Coronary artery (tissue), 2 donors: ENCODE results near the gene GNB4.

Experiments used
- DNase-seq: peaks from one replicate; pipeline ENCODE4 v3.0.0-alpha.2; 2017; ENCODE audit warnings: low spot score
- H3K27ac ChIP-seq, 2 donors: fragments of 200-600 bp; sonication (generic); one replicate each; pipeline ENCODE4 v1.5.1; 2016 to 2019
- H3K4me3 ChIP-seq: fragments of 200-600 bp; sonication (generic); 2 replicates; pipeline ENCODE4 v1.5.1; 2016; ENCODE audit warnings: mild to moderate bottlenecking, moderate library complexity
- TF ChIP-seq, protein P1 (sequence below): fragments of 200-600 bp; sonication (generic); IDR thresholded peaks from one replicate; pipeline ENCODE4 v1.5.1; 2019; ENCODE audit warnings: antibody characterized with exemption

GNB4 gene

GRCh38 chr3:179474480-179474879, 23.2 kb upstream of the GNB4 start:
- H3K27ac ChIP-seq, result no peak overlapping the region
- TF ChIP-seq, protein P1, sequence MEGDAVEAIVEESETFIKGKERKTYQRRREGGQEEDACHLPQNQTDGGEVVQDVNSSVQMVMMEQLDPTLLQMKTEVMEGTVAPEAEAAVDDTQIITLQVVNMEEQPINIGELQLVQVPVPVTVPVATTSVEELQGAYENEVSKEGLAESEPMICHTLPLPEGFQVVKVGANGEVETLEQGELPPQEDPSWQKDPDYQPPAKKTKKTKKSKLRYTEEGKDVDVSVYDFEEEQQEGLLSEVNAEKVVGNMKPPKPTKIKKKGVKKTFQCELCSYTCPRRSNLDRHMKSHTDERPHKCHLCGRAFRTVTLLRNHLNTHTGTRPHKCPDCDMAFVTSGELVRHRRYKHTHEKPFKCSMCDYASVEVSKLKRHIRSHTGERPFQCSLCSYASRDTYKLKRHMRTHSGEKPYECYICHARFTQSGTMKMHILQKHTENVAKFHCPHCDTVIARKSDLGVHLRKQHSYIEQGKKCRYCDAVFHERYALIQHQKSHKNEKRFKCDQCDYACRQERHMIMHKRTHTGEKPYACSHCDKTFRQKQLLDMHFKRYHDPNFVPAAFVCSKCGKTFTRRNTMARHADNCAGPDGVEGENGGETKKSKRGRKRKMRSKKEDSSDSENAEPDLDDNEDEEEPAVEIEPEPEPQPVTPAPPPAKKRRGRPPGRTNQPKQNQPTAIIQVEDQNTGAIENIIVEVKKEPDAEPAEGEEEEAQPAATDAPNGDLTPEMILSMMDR, result no peak
- no peak overlapping the region for H3K4me3 ChIP-seq
- DNase-seq, result no peak

DNA sequence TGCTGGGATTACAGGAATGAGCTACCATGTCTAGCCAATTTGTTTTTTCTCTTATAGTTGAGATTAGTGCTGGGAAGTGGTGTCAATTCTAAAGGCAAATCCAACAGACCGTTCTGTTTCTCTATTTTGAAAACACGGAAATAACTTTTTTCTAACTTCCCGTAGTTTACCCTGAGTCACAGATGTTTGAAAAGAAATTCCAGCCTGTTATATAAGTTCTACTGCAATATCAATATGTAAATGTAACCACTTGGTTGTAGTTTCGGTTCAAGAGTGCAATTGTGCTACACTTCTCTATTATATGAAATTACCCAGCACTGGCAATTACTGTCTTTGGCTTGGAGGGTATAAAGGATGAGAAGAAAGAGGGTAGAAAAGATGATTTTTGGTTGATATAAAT, 22.3 kb upstream of the GNB4 start:
- peak overlapping the region in 1 of 2 donors; percentile 18 for H3K27ac ChIP-seq
- no peak overlapping the region for H3K4me3 ChIP-seq
- no peak for DNase-seq
- TF ChIP-seq, protein P1, result no peak

DNA sequence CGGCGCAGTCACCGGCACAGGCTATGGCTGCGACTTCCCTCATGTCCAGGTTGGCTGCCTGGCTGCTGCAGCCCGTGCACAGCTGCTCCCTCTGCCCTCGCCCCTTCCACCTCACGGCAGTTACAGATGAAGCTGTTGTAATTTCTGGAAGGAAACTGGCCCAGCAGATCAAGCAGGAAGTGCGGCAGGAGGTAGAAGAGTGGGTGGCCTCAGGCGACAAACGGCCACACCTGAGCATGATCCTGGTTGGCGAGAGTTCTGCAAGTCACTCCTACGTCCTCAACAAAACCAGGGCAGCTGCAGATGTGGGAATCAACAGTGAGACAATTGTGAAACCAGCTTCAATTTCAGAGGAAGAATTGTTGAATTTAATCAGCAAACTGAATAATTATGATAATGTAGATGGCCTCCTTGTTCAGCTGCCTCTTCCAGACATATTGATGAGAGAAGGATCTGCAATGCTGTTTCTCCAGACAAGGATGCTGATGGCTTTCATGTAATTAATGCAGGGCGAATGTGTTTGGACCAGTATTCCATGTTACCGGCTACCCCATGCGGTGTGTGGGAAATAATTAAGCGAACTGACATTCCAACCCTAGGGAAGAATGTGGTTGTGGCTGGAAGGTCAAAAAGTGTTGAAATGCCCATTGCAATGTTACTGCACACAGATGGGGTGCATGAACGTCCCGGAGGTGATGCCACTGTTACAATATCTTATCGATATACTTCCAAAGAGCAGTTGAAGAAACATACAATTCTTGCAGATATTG, 13.2 kb upstream of the GNB4 start:
- Histone ChIP-seq H3K4me3 (no peak overlapping the region), H3K27ac (no peak overlapping the region)
- no peak for DNase-seq
- TF ChIP-seq, protein P1, result no peak

DNA sequence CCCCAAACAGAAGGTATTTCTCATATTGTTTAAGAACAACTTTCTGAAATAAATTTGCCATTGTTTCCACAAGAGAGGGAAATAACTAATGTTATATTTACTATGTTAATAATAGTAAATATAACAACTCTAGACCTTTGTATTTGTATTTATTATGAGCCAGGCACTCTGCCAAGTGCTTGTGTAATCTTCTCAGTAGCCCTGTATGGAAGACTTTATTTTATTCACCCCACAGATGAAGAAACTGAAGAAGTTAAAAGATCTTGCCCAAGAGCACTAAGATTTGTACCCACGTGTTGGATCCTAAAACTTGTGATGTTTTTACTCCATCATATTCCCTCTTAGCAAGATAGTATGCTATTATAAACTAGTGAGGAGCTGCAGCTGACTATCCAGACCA, 12.0 kb upstream of the GNB4 start:
- H3K4me3 ChIP-seq, result no peak overlapping the region
- DNase-seq, result no peak
- H3K27ac ChIP-seq, result no peak overlapping the region
- TF ChIP-seq, protein P1, result no peak

- Histone ChIP-seq H3K4me3 (no peak overlapping the region), H3K27ac (no peak overlapping the region)
- TF ChIP-seq, protein P1, result no peak
Observed at GRCh38 chr3:179460260-179460659, 9.0 kb upstream of the GNB4 start.

DNA sequence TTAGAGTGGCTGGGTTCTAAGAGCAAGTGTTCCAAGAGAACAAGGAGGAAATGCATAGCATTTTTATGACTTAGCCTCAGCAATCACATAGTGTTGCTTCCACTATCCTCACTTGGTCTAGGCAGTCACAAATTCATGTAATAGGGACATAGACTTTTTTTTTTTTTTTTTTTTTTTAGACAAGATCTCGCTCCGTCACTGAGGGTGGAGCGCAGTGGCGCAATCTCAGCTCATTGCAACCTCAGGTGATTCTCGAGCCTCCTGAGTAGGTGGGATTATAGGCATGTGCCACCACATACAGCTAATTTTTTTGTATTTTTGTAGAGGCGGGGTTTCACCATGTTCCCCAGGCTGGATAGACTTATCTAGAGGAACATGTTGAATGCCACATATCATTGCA, 4.7 kb upstream of the GNB4 start:
- DNase-seq, result no peak
- Histone ChIP-seq H3K27ac (no peak overlapping the region), H3K4me3 (no peak overlapping the region)
- TF ChIP-seq, protein P1, result no peak

More at GRCh38 chr3:179460260-179460659, 9.0 kb upstream of the GNB4 start:
- no peak for DNase-seq

- DNase-seq, result no peak
- TF ChIP-seq, protein P1, result no peak
- Histone ChIP-seq H3K4me3 (no peak overlapping the region), H3K27ac (no peak overlapping the region)
Observed at GRCh38 chr3:179454887-179455286, 3.6 kb upstream of the GNB4 start.
